Middle frontal gyrus (tissue), 1 donor: ENCODE measurements around the gene JAM3.
A peak's percentile ranks its signal among the peaks of the same experiment; 100 is the strongest.

Experiments used
- DNase-seq: peaks from one replicate; pipeline ENCODE4 v3.0.0-alpha.2; 2015; ENCODE audit warnings: low spot score; ENCODE audit errors: extremely low spot score

The JAM3 gene

DNA sequence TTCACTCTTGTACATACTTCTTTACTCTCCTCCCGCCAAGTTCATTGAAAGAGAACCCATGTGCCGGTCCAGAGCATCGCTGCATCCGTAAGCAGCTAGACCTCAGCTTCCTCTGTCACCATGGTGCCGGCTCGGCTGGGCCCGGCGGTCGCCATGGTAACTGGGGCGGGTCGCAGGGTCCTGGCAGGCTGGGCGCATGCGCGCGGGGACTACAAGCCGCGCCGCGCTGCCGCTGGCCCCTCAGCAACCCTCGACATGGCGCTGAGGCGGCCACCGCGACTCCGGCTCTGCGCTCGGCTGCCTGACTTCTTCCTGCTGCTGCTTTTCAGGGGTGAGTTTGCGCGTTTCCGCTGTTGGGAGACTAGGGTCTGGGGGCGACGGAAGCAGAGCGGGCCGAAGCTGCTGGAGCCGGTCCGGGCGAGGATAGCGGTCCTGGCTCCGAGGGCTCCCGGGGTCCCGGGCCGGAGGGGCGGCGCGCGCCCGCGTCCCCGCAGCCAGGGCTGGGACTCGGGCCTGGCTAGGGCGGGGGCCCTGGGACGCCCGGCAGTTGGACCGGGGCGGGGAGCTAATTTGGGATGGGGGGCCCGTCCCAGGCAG, at the start of gene JAM3:
TSS of gene JAM3 (plus strand) at position 244 of the 597 bp plus-strand sequence. CDS start at position 256, 12 bp downstream.
- DNase-seq, result peak; percentile 90

DNA sequence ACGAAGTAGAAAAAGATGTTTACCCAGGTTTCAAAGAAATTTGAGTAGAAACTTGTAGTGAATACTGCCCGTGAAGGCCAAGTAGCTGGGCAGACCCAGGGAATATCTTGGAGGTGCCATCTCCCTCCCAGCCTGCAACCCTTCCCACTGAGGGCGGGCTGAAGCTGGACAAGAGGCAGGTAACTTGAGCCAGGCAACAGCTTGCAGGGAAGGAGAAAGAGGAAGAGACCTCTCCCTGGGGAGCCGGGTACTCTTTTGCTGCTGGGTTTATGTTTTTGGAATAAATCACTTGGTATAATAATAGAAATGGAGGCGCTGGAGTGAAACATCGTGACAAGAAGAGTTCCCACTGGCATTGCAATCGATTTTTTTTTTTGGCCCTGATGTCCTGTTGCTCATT, 49.4 kb upstream of the JAM3 start:
- DNase-seq, result no peak

DNA sequence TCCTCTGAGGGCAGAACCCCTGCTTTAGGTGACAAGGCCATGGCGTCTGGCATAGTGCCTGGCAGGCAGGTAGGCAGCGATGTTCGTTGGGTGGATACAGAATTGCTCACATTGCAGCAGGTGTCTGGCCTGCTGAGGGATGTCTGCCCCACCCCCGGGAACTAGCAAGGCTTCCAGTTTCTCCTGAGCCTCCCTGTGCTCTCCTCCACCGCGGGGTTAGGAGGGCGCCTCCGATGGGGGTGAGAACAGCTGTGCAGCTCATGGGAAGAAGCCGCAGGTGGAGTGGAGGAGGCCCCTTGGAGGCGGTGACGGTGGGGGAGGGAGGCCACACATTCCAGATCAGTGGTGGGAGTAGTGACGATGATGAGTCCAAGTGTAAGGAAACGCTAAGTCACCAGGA, 48.3 kb upstream of the JAM3 start:
- no peak for DNase-seq

DNA sequence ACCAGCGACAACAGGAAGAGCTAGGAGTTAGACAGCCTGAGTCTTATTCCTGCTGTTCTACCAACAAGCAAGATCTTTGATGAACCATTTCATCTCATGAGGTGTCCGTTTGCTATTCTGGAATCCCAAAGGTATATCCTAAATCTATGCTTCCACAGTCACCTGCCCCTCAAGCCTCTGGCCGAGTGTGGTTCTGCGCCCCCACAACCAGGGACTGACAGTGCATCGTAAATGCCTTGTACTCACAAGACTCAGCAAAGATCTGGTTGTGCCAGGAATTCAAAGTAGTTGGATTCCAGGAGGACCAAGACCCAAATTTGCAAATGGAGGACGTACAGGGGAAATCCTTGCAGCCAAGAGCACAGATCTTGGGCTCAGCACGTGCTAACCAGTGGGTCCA, 47.5 kb upstream of the JAM3 start:
- no peak for DNase-seq

DNA sequence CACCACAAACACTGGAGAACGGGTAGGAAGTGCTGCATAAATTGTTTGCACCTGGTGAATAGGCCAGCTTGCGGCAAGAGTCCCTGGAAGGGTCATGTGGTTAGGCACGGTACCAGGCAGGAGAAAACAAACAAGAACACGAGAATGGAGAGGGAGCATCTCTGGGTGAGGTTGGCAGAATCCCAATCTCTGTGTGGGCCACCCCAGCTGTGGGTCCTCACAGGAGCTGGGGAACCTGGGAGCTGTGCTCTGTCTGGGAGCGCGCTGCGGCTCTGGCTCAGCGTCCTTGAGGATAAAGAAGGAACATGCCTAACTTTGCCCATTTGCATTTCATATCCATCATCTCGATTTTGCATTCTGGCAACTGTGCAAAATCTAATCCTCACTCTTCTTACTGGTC, 46.1 kb upstream of the JAM3 start:
- DNase-seq, result no peak

DNA sequence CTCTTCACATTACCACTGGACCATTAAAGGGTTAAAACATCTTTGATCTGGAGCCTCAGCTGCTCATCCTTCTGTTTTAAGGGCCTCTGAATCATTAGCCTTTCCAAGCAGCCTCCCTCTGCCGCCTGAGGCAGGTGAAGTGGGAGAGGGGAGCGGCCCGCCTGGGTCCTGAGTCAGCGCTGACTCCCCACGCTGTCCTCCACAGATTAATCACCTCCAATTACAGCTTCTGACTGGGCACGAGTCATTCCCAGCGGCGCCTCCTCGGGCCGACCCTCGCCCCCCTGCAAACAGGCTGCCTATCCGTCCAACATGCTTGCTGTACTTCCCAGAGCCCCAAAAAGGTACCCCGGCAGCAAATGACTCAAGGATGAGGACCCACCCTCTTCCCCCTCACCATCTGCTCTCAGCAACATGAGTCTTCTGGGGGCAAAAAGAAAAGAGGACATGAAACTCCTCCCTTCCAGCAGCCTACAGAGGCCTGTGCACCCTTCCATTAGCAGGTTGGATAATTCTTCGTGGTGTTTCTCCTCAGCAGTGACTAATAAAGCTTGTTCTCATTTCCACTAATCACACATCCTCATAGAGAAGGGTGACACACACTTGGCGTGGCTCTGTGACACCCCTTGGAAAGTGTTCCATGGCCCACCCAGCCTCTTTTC, 44.3 kb upstream of the JAM3 start:
- DNase-seq, result no peak

DNA sequence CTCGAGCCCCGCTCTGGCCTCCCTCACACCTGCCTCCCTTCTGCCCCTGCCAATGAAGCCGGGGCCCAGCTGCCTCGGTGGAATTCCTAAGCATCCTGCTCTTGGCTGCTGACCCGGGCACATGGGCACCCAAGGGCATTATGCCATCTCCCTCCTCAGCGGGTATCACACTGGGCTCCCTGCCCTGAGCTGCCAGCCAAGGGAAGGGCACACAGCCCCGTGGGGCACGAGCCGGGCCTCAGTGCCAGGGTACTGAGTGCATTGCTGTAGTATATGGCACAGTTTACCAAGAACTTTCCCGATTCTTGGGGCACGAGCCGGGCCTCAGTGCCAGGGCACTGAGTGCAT, 43.8 kb upstream of the JAM3 start:
- no peak for DNase-seq

DNA sequence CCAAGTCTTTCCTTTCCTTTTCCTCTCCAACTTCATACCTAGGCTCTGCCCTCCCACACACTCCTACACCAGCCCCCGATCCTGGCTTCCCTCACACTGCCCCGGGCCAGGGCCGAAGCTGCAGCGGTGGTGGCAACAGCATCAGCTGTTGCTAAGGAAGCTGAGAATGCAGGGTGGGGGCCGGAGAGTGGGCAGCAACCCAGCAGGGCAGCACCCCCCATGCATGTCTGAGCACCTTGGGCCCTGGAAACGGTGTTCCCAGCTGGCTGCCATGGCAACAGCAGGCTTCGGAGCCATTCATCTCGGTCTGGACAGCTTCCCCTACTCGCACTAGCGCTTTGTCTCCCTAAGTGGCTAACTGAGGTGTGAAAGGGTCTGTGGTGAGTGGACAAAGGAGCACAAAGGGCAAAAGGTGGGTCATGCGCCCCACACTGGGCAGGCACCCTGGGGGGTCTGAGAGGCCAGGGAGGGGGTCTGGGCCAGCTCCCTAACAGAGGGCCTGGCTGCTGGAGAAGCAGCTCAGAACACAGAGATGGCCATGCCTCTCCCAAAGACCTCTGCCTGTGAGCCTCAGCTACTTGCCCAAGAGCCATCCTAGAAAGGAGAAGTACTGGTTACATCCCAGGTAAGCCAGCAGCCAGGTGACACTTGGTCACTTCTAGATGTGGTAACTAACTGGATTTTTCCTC, 42.1 kb upstream of the JAM3 start:
- no peak for DNase-seq

DNA sequence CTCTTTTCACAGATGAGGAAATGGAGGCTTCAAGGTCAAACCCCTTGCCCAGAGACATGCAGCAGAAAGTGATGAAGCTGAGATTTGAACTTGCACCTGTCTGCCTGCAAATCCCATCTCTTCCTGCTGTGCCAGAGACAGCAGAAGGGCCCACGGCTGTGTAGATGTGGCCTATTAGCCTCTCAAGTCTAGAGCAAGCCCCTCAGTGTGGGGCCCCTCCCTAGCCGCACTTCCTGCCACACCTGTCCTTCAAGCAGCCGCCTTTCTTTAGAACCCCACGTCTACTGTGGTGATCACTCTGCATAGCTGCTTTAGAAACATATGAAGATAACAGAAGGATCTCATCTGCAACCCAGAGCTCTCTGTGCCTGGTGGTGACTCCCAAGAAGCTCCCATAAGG, 41.2 kb upstream of the JAM3 start:
- no peak for DNase-seq

DNA sequence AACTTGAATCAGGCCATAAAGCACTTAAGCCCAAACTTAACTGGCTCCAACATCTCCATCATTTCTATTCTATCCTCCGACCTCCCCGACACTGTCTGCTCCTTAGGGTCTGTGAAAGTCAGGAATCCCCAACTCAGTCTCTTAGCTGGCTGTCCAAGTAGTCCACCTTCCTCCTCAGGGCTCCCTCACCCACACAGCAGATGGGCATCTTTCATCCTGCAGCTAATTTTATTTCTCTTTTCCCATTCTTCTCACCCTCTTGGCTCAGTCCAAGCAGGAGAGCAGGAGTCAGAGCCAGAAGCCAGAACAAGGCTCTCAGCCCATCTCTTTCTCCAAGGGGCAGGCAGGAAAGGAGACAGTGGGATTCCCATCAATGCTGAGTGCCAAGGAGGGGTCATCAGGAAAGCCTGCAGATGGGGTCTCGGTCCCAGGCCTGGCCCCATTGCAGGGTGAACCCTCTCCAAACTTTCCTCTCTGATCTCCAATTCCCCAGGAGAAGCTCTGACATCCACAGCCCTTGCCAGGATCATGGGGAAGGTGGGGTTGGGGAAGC, 40.4 kb upstream of the JAM3 start:
- no peak for DNase-seq

DNA sequence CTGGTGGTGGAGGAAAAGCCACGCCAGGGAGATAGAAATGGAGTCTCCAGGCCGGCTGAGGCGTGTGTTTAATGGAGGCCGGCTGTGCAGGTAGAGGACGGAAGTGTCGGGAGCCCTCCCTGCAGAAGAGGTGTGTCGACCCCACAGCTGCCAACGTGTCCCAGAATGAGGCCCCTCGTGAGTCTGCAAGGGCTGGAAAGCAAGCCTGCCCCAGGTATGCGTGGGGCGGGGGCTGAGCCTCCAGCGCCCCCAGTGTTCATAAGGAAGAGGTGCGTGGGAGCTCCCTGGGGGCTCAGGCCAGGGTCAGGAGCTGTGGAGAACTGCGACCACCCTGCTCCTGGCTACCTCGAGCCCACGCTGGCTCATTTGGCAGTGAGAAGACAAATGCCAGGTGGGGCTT, 38.0 kb upstream of the JAM3 start:
- no peak for DNase-seq

DNA sequence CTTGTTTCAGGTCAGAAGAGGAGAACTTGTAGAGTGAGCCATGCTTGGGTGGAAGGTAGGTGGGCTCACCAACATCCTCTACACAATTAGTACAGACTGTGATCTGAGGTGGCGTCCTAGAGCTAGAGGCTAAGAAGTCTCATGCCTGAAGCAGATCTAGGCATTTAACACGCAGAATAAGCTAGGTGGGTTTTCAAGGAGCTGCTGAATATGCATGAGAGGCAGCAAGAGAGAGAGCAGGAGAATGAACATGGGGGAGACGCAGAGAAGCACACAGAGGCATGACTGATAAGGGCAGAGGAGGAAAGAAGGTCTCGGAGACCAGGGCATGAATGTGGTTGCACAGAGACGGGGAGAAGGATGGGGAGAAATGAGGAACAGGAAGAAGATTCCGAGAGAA, 36.8 kb upstream of the JAM3 start:
- DNase-seq, result no peak

DNA sequence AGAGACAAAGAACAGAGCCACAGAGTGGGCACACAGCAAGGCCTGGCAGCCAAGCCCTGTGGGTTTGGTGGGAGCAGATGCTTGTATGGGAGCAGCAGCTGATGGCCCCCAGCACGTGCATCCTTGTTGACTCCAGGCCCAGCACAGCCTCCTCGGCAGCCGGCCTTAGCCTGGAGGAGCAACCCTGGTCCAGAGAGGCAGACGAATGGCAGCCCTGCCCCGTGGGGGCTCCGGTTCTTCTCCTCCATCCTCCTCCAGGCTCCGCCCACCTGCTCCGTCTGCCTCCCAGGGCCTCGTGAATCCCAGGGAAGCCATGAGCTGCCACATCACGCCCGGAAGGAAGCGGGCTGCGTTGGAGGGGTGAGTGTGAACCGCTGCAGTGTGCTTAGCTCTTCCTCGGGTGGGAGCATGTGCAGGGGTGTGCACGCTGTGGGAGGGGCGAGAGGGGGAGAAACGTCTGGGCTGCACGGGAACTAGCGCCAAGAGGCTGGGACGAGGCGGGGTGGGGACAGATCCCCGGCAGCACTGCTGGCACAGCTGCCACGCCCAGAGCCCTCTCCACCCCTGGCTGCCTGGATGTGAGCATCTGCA, 36.3 kb upstream of the JAM3 start:
- peak; percentile 58 for DNase-seq

DNA sequence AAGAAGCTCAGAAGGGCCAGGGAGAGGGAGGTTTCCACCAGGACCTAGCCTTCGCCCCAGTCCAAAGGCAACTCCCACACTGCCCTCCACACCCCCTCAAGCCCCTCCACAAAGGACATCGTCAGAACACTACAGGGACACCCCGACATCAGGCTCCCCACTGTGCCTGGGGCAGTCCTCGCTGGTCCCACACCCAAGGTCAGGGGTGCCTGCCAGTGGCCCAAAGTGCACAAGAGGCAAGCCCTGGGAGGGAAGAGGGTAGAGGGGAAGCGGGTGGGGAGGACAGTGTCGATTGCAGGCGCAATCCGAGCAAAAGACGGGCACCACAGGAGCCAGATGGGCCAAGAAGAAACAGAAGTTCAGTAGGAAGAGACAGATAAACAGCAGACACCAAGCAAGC, 35.6 kb upstream of the JAM3 start:
- no peak for DNase-seq

DNA sequence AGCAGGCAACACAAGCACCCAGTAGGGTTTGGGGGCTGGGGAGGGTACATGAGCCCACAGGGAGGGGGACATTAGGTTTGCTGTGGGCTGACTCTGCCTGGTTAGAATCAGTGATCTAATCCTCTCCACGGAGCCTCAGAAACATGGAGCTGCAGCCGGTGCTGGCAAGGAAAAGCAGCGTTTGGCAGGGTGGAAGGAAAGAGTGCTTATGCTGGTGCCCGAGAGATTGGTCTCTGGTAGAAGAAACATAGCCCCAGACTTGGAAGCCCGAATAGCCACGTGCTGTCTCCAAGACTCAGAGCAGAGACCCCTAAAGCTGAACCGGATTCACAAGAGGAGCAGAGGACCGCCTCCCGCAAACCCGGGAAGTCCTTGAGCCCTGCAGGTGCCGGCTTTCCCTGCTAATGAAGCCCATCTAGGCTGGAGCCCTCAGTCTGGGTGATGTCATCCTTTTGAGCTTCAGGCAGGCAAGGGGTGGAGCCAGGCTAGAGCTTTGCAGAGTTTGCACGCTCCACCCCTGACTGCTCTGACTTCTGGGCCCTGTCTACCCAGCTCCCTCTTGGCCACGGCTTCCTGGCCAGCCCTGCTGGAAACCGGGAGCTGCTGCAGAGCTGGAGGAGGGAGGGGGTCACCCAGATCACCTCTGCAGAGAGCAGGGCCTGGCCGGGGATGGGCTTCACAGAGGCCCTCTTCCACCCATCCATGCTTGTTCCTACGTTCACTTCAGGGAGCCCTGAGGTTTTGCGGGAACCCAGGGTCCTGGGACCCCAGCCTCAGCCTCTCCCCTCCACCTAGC, 35.0 kb upstream of the JAM3 start:
- peak; percentile 70 for DNase-seq

DNA sequence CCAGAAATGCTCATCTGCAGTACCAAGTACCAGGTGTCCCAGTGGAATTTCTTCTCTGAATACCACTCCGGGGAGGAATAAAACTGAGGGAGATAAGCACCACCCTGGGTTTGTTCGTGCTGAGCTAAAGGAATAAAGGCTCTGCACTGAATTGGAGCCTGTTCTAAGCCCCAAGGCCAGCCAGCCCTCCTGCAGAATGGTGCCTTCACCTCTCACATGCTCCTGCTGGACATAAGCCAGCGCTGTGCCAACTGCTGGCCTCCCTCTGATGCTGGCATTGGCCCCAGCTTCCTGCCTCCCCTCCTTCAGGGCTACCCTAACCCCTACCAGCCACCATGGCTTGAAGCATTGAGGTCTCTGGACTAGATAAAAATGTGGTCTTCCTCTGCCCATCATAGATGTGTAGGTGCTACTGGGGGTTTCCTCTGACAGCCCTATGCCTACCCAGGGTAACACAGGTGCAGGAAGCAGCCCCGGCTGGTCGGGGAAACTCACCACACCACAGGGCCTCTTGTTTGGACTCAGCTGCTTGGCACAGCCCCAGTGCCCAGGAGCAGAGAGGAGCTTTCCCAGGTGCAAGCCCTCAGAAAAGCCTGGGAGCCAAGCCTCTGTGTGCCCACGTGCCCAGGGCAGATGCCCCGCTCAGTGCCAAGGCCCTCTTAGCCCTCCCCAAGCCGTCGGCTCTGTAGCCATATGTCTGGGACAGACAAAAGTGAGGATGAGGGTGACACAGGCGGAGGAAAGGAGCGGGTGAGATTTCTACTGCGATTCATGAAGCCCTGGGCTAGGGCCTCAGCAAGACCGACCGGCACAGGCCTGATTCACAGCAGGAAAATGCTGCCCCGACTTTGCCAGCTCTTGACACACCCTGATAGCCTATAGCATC, 34.1 kb upstream of the JAM3 start:
- DNase-seq, result no peak

DNA sequence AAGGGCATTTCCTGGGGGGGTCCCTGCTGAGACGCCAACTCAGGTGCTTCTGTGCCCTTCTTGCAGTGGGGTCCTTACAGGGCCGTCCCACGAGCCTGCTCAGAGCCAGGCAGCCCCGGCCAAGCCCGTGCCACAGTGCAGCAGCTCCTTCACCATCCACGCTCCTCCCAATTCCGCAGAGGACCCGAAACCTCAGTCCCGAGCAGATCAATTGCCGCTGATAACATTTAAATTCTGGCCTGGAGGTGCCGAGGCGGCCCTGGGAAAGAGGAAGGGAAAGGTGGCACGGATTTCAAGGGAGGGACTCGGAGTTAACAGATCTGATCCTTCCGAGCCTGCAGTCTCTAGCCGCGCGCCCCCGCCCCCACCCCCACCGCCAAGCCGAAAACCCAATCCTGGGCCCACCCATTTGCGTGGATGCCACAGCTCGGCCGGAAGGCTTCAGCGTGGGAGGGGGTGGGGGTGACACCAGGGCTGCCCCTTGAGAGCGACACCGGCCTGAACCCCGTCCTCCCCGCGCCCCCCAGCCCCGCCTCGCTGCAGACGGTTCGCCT, 32.3 kb upstream of the JAM3 start:
- no peak for DNase-seq

DNA sequence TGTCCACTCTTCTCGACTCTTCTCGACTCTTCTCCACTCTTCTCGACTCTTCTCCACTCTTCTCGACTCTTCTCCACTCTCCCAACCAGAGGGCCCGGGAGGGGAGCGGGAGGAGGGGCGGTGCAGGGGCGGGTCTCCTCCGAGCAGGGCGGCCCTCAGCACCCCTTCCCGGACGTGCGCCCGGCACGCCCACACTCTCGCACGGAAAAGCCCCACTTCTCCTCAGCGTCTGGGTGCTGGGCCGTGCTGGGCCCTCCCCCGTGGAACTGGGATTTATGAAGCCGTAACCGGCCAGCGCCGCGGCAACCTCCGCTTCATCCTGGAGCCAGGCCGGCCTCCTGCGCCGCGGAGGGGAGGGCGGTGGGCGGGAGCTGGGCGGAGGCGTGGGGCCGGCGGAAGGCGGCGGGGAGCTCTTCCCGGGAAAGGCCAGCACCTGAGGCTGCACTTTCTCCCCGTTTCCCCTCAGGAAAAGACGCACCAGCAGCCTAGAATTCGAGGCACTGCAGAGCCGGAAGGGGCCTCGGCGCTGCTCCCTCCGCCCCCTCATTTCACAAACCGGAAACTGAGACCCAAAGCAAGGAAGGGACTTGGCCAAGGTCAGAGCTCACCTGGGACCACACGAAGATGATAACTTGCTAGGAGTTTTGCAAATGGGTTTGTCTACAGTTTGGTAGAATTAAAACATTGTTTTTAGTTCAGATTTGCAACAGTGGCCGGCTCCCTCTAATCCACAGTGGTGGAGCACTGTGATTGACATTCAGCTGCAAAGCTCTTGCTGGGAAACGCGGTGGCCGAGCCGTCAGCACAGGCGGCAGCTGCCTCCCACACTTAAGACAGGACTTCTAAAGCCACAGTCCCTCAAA, 31.6 kb upstream of the JAM3 start:
- no peak for DNase-seq

DNA sequence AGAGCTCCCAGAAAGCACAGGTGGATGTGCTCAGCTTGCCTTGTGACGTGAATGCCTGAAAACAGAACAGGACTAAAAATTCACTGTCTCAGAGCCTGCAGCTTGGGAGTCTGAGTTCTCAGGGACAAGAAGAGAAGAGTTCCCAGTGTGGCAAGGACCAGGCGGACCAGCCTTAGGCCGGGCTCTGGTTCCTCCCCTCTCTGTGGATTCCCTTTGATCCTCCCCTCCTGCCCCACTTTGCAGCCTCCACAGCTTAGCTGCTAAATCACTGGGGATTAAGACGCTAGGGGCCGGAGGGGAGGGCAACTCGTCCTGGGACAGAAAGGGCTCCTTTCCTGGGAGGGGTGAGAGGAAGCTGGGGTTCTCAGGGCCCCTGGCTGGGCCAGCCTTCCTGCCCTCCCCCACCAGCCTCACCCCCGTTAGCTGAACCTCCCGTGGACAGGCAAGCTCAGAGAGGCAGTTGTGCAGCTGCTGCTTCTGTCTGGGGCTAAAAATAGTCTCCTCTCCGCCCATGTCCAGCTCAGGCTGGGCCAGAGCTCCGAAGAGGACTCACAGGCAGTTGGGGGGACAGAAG, 29.9 kb upstream of the JAM3 start:
- DNase-seq, result no peak
